GM18870 (cell line): ENCODE results near the gene NMRAL1.

ENCODE experiments used
- ATAC-seq: cut with Tn5 transposase; IDR thresholded peaks from one replicate; pipeline ENCODE4 v1.9.1; 2021; ENCODE audit warnings: moderate library complexity; ENCODE audit not compliant: unreplicated experiment

Gene NMRAL1

DNA sequence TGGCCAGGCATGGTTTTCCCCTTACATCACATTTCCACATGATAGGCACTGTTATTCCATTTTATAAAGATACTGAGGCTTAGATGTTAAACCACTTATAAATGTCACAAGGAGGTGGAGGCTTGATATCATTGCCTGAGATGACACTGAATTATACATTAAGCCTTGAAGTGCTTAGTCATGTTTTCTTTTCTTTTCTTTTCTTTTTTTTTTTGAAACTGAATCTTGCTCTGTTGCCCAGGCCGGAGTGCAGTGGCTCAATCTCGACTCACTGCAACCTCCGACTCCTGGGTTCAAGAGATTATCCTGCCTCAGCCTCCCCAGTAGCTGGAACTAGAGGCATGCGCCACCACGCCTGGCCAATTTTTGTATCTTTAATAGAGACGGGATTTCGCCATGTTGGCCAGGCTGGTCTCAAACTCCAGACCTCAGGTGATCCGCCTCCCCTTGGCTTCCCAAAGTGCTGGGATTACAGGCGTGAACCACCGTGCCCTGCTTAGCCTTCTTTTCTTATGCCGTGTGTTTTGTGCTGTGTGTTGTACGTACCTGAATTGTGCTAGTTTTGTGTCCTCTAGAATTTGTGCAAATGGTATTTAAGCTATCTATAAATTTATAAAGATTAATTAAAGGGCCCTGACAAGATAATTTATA is 47.6 kb downstream of the NMRAL1 start:
- no peak for ATAC-seq

DNA sequence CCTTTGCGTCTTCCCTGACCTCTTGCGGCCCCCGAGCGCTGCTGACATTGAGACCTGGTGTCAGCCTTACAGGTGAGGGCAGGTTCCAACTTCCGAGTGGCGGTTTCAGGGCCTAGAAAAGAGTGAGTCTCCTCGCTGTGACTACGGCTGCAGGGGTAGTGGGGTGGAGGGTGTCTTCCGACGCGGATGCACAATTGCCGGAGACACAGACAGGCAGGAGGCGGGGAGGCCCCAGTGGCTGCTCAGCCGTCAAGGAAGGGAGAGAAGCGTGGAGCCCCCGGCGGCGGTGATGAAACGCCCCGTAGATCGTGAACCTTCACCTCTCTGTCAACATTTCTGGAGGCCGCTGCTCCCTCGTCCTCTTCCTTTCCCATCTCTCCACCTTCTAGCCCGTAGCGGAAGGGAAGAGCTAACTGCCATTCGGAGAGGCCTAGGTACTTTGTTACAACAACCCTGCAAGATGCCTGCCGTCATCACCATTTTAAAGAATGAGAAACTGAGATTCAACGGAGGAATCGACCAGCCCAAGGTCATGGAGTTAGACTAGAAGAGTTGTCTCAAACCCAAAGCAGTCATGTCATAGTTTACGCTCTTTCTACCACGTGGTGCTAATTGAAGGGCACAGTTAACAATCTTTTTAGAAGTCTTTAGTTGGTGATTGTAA is 48.3 kb downstream of the NMRAL1 start:
- peak; percentile 19 for ATAC-seq

DNA sequence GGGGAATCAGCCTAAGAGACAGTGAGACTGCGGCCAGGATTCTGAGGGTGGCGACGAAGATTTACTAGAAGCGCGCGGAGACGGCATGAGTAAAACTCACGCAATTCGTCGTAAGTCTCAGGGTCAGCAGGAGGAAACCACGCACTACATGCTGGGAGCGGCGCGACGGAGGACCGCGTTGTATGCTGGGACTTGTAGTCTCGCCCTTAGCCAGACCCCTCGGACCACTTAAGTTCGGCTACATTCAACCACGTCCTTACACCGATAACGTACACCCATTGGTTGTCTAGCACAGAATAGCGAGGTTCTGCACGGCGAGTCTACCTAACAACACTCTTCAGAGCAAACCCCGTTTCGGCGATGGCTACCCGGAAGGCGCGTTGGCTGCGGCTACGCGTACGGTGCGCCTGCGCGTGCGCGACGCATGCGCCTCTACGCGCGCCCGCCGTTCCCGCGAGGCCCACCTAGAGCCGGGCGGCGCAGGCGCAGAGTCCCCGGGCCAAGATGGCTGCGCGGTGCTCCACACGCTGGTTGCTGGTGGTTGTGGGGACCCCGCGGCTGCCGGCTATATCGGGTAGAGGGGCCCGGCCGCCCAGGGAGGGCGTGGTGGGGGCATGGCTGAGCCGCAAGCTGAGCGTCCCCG is 48.9 kb downstream of the NMRAL1 start, which contains the start of gene DNAJA3:
TSS of gene DNAJA3 (plus strand) at position 491 of the 643 bp plus-strand sequence. CDS start at position 505, 14 bp downstream.
- ATAC-seq, result peak; percentile 86

DNA sequence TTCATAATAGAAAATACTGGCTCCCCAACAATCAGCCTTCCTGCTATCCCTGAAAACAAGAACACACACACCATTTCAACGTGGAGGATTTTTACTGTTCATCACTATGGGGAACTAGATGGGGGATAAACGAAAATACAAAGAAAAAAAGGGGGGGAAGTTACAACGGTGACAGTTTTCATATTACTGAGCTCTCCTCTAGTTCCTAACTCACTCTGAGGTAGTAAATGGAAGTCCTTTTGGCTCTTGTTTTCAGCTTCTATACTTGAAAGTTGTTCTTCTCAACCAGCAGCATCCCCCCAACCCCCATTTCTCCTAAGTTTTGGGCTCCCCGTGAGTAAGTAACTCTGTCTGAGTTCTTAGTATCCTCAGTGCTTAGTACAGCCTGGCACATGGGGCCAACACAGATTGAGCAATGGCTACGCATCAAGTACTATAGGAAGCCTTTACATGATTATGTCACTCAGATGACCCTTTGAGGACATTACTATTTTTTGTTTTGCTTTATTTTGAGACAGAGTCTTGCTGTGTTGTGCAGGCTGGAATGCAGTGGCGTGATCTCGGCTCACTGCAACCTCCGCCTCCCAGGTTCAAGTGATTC is 53.8 kb downstream of the NMRAL1 start:
- no peak for ATAC-seq

DNA sequence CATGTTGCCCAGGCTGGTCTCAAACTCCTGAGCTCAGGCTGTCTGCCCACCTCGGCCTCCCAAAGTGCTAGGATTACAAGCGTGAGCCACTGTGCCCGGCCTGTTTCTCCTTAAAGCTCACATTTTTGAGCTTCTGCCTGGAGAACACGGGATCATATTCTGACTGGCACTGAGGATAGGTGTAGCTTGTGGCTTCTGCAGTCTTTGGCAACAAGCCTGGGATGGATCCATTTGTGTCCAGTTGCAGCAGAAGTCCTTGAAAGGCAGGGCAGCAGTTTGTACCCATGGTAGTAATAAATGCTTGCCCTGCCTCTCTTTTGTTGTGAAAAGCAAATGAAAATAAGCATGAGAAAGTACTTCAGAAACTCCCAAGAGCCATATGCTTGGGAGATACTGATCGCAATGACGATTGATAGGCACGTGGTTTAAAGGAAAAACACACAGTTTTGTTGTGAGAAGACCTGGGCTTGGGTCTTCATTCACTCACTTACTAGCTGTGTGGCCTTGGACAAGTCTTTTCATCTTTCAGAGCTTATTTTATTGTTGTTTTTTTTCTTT is 54.9 kb downstream of the NMRAL1 start:
- no peak for ATAC-seq

DNA sequence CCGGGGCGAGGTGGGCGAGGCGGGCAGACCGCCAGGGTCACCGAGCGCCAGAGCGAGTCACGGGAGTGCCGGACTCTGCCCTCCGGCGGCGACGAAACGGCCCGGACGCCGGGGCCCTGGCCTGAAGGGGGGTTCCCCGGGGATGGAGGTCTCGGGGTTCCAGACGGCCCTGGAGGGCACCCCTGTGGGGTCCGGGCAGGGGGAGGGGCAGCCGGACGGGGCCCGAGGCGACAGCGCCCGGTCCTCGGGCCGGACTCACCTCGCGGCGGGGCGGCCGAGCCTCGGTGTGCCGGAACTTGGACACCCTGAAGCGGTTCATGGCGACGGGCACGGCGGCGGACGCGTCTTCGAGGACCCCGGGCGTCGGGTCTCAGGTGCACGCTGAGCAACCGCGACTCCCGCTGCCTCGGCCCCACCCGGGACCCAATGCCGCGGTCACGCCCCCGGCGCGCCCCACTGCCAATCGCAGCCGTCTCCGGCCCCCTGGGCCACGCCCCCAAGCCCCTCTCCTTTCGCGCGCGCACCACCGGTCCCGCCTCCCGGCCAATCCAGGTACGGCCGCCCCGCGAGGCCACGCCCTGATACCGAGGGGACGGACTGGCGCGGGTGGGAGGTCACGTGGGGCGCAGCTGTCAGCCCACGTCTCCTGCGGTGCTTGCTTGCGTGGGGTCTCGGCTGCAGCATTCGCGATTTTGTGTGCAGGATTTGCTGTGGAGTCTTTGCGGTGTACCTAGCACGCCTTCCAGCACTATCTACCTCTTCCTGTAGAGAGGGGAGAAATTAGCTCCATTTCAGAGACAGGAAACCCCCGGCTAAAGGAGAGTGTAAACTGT is 58.0 kb downstream of the NMRAL1 start, which contains the start of gene CORO7:
TSS of gene CORO7 (minus strand) at position 397 of the 833 bp plus-strand sequence. CDS start at position 319, 78 bp downstream.
- ATAC-seq, result peak; percentile 27

DNA sequence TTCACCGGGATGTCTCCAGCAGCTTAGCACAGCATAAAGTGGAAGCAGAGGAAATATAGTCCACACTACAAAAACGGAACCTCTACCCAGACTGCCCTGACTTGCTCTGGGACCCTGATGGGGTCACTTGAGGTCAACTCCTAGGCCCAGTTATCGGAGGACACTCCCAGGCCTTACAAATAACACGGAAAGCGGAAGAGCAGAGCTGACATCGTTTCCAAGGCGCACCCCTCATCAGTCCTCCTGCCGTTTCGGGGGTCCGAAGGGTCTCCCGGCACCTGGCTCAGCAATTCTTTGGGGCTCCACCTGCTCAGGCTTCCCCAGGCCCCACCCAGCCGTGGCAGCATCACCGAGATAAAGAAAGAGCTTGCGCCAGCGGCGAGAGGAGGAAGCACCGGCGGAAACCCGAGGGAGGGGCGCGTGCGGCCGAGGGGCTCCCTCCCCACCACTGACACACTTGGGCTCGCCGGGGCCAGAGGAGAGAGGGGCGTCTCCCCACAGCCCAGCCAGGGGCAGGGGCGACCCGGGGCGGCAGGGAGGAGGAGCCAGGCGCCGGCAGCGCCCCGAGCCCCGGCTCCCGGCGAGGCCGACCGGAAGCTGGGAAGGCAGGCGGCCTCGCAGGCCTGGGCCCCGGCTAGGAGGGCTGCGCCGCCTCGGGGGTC is 58.8 kb downstream of the NMRAL1 start:
- ATAC-seq, result no peak

DNA sequence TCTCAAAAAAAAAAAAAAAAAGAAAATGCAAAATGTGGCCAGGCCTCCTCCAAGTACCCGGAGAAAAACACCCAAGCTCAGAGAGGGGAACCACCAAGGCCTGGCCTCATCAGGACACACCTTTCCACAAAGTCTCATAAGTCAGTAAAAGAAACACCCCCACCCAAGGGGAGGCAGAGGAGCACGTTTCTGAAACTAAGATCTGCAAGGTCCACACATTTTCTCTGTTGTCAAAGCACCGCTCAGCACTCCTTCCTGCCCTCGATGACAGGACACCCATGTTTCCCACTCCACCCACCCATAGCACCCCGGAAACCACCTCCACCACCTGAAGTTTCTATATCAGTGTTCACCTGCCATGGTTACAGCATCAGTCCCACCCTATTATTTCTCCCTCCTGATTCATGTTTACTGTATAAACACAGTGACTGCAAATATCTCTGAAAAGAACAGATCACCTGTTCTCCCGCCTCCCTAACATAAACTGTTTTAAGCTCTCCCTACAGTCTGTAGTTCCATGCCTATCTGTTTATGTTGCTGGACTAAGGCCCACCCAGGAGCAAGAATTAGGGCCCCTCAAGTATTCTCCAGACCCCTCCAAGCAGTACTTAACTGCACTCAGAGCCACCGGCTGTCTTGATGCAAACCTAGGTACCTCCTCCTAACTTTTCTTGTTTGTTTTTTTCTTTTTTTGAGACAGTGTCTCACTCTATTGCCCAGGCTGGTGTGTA is 60.1 kb downstream of the NMRAL1 start:
- peak; percentile 83 for ATAC-seq

DNA sequence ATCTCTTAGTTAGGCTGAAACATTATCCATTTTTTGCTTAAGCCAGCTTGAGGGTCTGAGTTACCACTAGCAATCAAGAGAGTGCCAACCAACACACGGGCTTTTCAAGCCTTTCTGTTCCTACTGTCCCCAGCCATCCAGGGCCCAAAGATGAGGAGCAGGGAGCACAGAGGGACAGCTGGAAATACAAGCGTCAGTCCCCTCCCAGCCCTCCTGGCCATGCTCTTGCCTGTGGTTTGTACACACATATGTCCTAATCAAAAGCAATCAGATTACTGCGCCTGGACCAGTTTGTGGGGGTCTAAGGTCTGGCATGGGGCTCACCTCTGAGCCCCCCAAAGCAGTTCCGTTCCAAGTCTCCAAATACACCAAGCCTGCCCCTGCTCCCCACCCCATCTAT is 61.6 kb downstream of the NMRAL1 start:
- ATAC-seq, result no peak

DNA sequence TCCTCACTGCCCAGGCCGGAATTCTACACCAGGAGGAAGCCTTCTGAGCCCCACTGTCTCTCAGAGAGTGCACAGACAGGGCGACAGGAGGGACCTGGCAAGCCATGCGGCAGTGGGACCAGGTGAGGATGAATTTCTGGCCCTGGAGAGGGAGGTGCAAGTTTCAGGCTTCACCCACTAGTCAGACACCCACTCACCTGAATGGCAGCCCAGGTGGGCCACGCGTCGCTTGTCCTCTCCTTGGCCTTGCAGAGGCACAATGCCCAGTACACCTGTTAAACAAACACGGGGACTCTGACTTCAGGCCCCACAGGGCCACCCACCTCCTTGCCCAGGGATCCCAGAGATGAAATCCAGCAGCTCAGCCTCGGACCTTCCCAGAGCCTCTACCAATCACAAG is 62.3 kb downstream of the NMRAL1 start:
- ATAC-seq, result no peak
